ENCODE results near the gene PXMP2.

- TF ChIP-seq, protein P1, sequence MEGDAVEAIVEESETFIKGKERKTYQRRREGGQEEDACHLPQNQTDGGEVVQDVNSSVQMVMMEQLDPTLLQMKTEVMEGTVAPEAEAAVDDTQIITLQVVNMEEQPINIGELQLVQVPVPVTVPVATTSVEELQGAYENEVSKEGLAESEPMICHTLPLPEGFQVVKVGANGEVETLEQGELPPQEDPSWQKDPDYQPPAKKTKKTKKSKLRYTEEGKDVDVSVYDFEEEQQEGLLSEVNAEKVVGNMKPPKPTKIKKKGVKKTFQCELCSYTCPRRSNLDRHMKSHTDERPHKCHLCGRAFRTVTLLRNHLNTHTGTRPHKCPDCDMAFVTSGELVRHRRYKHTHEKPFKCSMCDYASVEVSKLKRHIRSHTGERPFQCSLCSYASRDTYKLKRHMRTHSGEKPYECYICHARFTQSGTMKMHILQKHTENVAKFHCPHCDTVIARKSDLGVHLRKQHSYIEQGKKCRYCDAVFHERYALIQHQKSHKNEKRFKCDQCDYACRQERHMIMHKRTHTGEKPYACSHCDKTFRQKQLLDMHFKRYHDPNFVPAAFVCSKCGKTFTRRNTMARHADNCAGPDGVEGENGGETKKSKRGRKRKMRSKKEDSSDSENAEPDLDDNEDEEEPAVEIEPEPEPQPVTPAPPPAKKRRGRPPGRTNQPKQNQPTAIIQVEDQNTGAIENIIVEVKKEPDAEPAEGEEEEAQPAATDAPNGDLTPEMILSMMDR (IDR thresholded peaks at IDR 0.05), result no peak
- no peak for TF ChIP-seq ZFX (IDR thresholded peaks at IDR 0.05; ENCODE audit: borderline replicate concordance)
Measured at GRCh38 chr12:132720606-132721345, 33.4 kb downstream of the PXMP2 start.
